Transverse colon (tissue), 4 donors: Measurements from ENCODE around the gene VCP. TPM values are rescaled to one million over a fixed set of nuclear protein-coding genes. Genes with fewer than 3 reads are reported as not detected.

Experiments
- DNase-seq: peaks from one replicate; pipeline ENCODE4 v3.0.0-alpha.2; 2019
- H3K27ac ChIP-seq, 4 donors: fragments of 200-600 bp; sonication (generic); 2 replicates each; pipeline ENCODE4 v1.5.1; 2016 to 2018; ENCODE audit warnings: inconsistent platforms in 4 of 4
- H3K27me3 ChIP-seq: fragments of 200-600 bp; sonication (generic); 2 replicates; pipeline ENCODE4 v1.5.1; 2017; ENCODE audit warnings: inconsistent platforms
- H3K36me3 ChIP-seq, 4 donors: fragments of 200-600 bp; sonication (generic); 2 replicates each; pipeline ENCODE4 v1.5.1; 2017 to 2019; ENCODE audit warnings: inconsistent platforms in 4 of 4
- H3K4me1 ChIP-seq, 4 donors: fragments of 200-600 bp; sonication (generic); 2 replicates each; pipeline ENCODE4 v1.5.1; 2017 to 2020; ENCODE audit warnings: inconsistent platforms in 4 of 4
- H3K4me3 ChIP-seq, 4 donors: fragments of 200-600 bp; sonication (generic); 1 replicate in 1 of 4; 2 replicates in 3 of 4; pipeline versions ENCODE4 v1.5.1 to v1.6.1; 2017 to 2019; ENCODE audit warnings: inconsistent platforms in 4 of 4
- H3K9me3 ChIP-seq, 2 donors: fragments of 200-600 bp; sonication (generic); 2 replicates each; pipeline ENCODE4 v1.5.1; 2017 to 2019; ENCODE audit warnings: inconsistent platforms in 2 of 2
- CTCF ChIP-seq, 5 experiments: fragments of 200-600 bp in 3 of 5; fragments of 450-650 bp in 2 of 5; sonication (generic) in 3 of 5; IDR thresholded peaks; 1 replicate in 2 of 5; 2 replicates in 3 of 5; pipeline ENCODE4 v1.5.1; 2016 to 2017; ENCODE audit warnings: antibody characterized with exemption in 5 of 5, inconsistent platforms in 3 of 5, mild to moderate bottlenecking in 2 of 5, moderate library complexity in 1 of 5
- EP300 ChIP-seq: sonication (generic); formaldehyde crosslinking; IDR thresholded peaks from one replicate; pipeline ENCODE4 v1.6.1; 2017; ENCODE audit warnings: antibody characterized with exemption, low read depth
- POLR2A ChIP-seq: fragments of 450-650 bp; IDR thresholded peaks from one replicate; pipeline ENCODE4 v1.6.1; 2016; ENCODE audit warnings: antibody characterized with exemption, mild to moderate bottlenecking, moderate library complexity
- POLR2AphosphoS5 ChIP-seq, 3 donors: sonication (generic); formaldehyde crosslinking; IDR thresholded peaks; one replicate each; pipeline ENCODE4 v1.6.1; 2016; ENCODE audit warnings: antibody characterized with exemption in 3 of 3
- WGBS, 2 donors: methylation state at CpG; one replicate each; pipeline ENCODE4 v1.1.5; 2018; ENCODE audit warnings: low coverage in 1 of 2; 5-methylcytosine and 5-hydroxymethylcytosine counted together
- in situ Hi-C, 4 donors: fragments of 200-750 bp; cut with MboI; loops; one replicate each; pipeline versions ENCODE4 v1.15.0 to v1.15.1; 2017; ENCODE audit warnings: low sequenced_read_pairs in 3 of 4, low pct_ligation_motif_present in 1 of 4, low pct_unique_long_range_greater_than_20kb in 1 of 4
- intact Hi-C: fragments of 100-400 bp; cut with DNase I; formaldehyde crosslinking; loops from one replicate; pipeline ENCODE4 v1.15.1; 2023; ENCODE audit warnings: low total_unique reads
- total RNA-seq, 4 donors: library from RNA; depleted of rRNA; stranded (reverse); fragments of >200 nt; gene quantifications; one replicate each; pipeline ENCODE4 v1.1.0, GENCODE V29; 2016

VCP gene
- total RNA-seq, 4 donors from 2014 or later: 45.3 to 196 (median 124) TPM

- H3K4me3 ChIP-seq: no peak overlapping the region
- intact Hi-C loops (no loop called here), in situ Hi-C loops (no loop called here)
- DNase-seq: no peak
- no peaks in the 10 kb centered on the region for H3K4me1 ChIP-seq
- TF ChIP-seq EP300 (no peak), POLR2AphosphoS5 (IDR thresholded peaks at IDR 0.05) (no peak), CTCF (IDR thresholded peaks at IDR 0.05) (no peak), POLR2A (no peak)
- no peaks in the 10 kb centered on the region for H3K9me3 ChIP-seq
- H3K27me3 ChIP-seq: no peaks in the 10 kb centered on the region
- WGBS, 2 donors: 89 to 93% methylated on average over 3 to 11 of the region's 11 CpGs
- no peak overlapping the region for H3K27ac ChIP-seq
- peaks cover 0 to 99% (median 49%) of the 10 kb centered on the region in 4 donors for H3K36me3 ChIP-seq
These were observed 11.7 kb downstream of the VCP start for GRCh38 chr9:35060548-35061207.

DNA sequence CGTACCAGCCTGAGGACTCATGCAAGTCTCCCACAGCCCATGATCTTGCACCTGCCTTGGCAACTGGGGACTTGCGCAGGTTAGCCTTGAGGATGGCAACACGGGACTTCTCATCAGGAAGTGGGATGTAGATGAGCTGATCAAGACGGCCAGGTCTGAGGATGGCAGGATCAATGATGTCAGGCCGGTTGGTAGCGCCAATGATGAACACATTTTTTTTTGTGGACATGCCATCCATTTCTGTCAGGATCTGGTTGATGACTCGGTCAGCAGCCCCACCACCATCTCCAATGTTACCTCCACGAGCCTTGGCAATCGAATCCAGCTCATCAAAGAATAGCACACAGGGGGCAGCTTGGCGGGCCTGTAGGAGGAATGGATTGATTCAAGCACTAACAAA lies 13.0 kb downstream of the VCP start:
- intact Hi-C loops (no loop called here), in situ Hi-C loops (no loop called here)
- TF ChIP-seq CTCF (IDR thresholded peaks at IDR 0.05) (no peak), POLR2A (no peak)
- Histone ChIP-seq H3K36me3 (peaks cover 0 to 90% (median 42%) of the 10 kb centered on the region in 4 donors), H3K4me1 (no peaks in the 10 kb centered on the region), H3K27me3 (no peaks in the 10 kb centered on the region), H3K4me3 (no peak overlapping the region), H3K9me3 (no peaks in the 10 kb centered on the region), H3K27ac (no peak overlapping the region)
- 94 to 95% methylated on average over 3 to 10 of the region's 10 CpGs for WGBS, 2 donors
- no peak for DNase-seq

GRCh38 chr9:35057271-35057620 lies 15.2 kb downstream of the VCP start:
- TF ChIP-seq CTCF (IDR thresholded peaks at IDR 0.05) (no peak), POLR2AphosphoS5 (IDR thresholded peaks at IDR 0.05) (no peak)
- no peak for DNase-seq
- Histone ChIP-seq H3K27me3 (no peaks in the 10 kb centered on the region), H3K27ac (no peak overlapping the region), H3K36me3 (peaks cover 0 to 68% (median 31%) of the 10 kb centered on the region in 4 donors), H3K4me1 (no peaks in the 10 kb centered on the region), H3K9me3 (no peaks in the 10 kb centered on the region), H3K4me3 (no peak overlapping the region)
- 98% methylated on average over 8 of the region's 8 CpGs; no CpG with 5 or more reads in 1 of the 2 donors for WGBS, 2 donors
- intact Hi-C loops: no loop called here
- in situ Hi-C loops: no loop called here

GRCh38 chr9:35056571-35057270 lies 15.7 kb downstream of the VCP start:
- no peak for TF ChIP-seq POLR2AphosphoS5 (IDR thresholded peaks at IDR 0.05)
- TF ChIP-seq CTCF (IDR thresholded peaks at IDR 0.05): no peak
- TF ChIP-seq EP300: no peak
- TF ChIP-seq POLR2A: no peak
- Histone ChIP-seq H3K36me3 (peaks cover 0 to 63% (median 28%) of the 10 kb centered on the region in 4 donors), H3K4me1 (no peaks in the 10 kb centered on the region), H3K27me3 (no peaks in the 10 kb centered on the region), H3K9me3 (no peaks in the 10 kb centered on the region), H3K4me3 (no peak overlapping the region), H3K27ac (no peak overlapping the region)
- 91% methylated on average over 9 of the region's 9 CpGs; no CpG with 5 or more reads in 1 of the 2 donors for WGBS, 2 donors
- no peak for DNase-seq
- in situ Hi-C loops: no loop called here
- intact Hi-C loops: no loop called here
